Activated naive CD4-positive, alpha-beta T cell treated with anti-CD3 and anti-CD28 coated beads, Interleukin-2, amount 50 U/mL, for 72 hours (primary cell): ENCODE measurements around the gene MTAP. TPM values are rescaled to one million over a fixed set of nuclear protein-coding genes. Genes with fewer than 3 reads are reported as not detected.
A peak's percentile ranks its signal among the peaks of the same experiment; 100 is the strongest.

ENCODE experiments used
- ATAC-seq, 2 donors: fragments of 150-1000 bp; cut with Tn5 transposase; 2 replicates each; pipeline ENCODE4 v1.10.0; 2021; ENCODE audit warnings: mild to moderate bottlenecking in 2 of 2, moderate library complexity in 2 of 2
- DNase-seq, 2 donors: peaks; one replicate each; pipeline ENCODE4 v3.0.0; 2021 to 2022; ENCODE audit warnings: low spot score in 2 of 2
- H3K27ac Mint-ChIP-seq, 2 donors: one replicate each; pipeline ENCODE4 v1.8.0; 2022; ENCODE audit warnings: mild to moderate bottlenecking in 2 of 2, mixed read lengths in 2 of 2
- H3K36me3 Mint-ChIP-seq, 2 donors: one replicate each; pipeline ENCODE4 v1.8.0; 2022; ENCODE audit warnings: mixed read lengths in 2 of 2
- H3K9me3 Mint-ChIP-seq, 2 donors: one replicate each; pipeline ENCODE4 v1.8.0; 2022; ENCODE audit warnings: mixed read lengths in 2 of 2
- total RNA-seq, 2 donors: library from RNA; stranded (reverse); gene quantifications; one replicate each; pipeline ENCODE4 v1.2.3, GENCODE V29; 2022

The MTAP gene
- 10 to 100 TPM; 50.2 to 56.8 TPM for total RNA-seq

GRCh38 chr9:21802418-21803000 is at the start of gene MTAP:
Gene MTAP, plus strand, starts transcription at chr9:21802636. Its CDS starts 113 bp downstream, at chr9:21802749.
- peak; percentile 63 to 85 for DNase-seq
- Mint-ChIP-seq H3K27ac (peak within 1 kb of the TSS; percentile 89 to 98), H3K9me3 (no peaks in the 10 kb centered on the region), H3K36me3 (peaks cover 21 to 27% of the 10 kb centered on the region in 2 donors)
- ATAC-seq, result peak; percentile 91 to 93

- peaks cover 0 to 6% of the 10 kb centered on the region in 2 donors for H3K36me3 Mint-ChIP-seq
- DNase-seq (no peak), ATAC-seq (no peak)
- H3K9me3 Mint-ChIP-seq, result peaks cover 3 to 5% of the 10 kb centered on the region in 2 donors
- no peak overlapping the region for H3K27ac Mint-ChIP-seq
These were observed 48.9 kb upstream of the MTAP start for GRCh38 chr9:21753523-21753922.

- Mint-ChIP-seq H3K27ac (no peak overlapping the region), H3K36me3 (peaks cover 0 to 6% of the 10 kb centered on the region in 2 donors), H3K9me3 (peaks cover 3 to 5% of the 10 kb centered on the region in 2 donors)
- ATAC-seq (no peak), DNase-seq (no peak)
These were observed 47.7 kb upstream of the MTAP start for GRCh38 chr9:21754741-21755140.

- peaks cover 3 to 13% of the 10 kb centered on the region in 2 donors for H3K9me3 Mint-ChIP-seq
- ATAC-seq, result no peak
- no peak overlapping the region for H3K27ac Mint-ChIP-seq
- no peak for DNase-seq
- H3K36me3 Mint-ChIP-seq, result peaks cover 0 to 10% of the 10 kb centered on the region in 2 donors
These were observed 43.9 kb upstream of the MTAP start for GRCh38 chr9:21758540-21758939.

- H3K36me3 Mint-ChIP-seq, result peaks cover 0 to 15% of the 10 kb centered on the region in 2 donors
- H3K9me3 Mint-ChIP-seq, result peaks cover 0 to 8% of the 10 kb centered on the region in 2 donors
- H3K27ac Mint-ChIP-seq, result peak overlapping the region; percentile 11 to 82
- ATAC-seq, result peak; percentile 97 to 98
- DNase-seq, result peak; percentile 54 to 57
These were observed 41.0 kb upstream of the MTAP start for GRCh38 chr9:21761309-21761901.

GRCh38 chr9:21762064-21762463 is 40.4 kb upstream of the MTAP start:
- H3K9me3 Mint-ChIP-seq, result peaks cover 0 to 8% of the 10 kb centered on the region in 2 donors
- no peak for DNase-seq
- H3K27ac Mint-ChIP-seq, result no peak overlapping the region
- H3K36me3 Mint-ChIP-seq, result peaks cover 0 to 13% of the 10 kb centered on the region in 2 donors
- no peak for ATAC-seq

GRCh38 chr9:21764846-21765245 is 37.6 kb upstream of the MTAP start:
- Mint-ChIP-seq H3K36me3 (peaks cover 0 to 9% of the 10 kb centered on the region in 2 donors), H3K9me3 (peaks cover 0 to 8% of the 10 kb centered on the region in 2 donors), H3K27ac (no peak overlapping the region)
- no peak for ATAC-seq
- DNase-seq, result no peak

GRCh38 chr9:21766096-21766495 is 36.3 kb upstream of the MTAP start:
- peaks cover 0 to 8% of the 10 kb centered on the region in 2 donors for H3K9me3 Mint-ChIP-seq
- ATAC-seq, result no peak
- H3K36me3 Mint-ChIP-seq, result peaks cover 0 to 16% of the 10 kb centered on the region in 2 donors
- no peak for DNase-seq
- H3K27ac Mint-ChIP-seq, result no peak overlapping the region

GRCh38 chr9:21770871-21771560 is 31.4 kb upstream of the MTAP start:
- H3K9me3 Mint-ChIP-seq, result no peaks in the 10 kb centered on the region
- no peak overlapping the region for H3K27ac Mint-ChIP-seq
- peaks cover 0 to 6% of the 10 kb centered on the region in 2 donors for H3K36me3 Mint-ChIP-seq
- ATAC-seq (peak in 1 of 2 donors; percentile 85), DNase-seq (no peak)

GRCh38 chr9:21777701-21778100 is 24.7 kb upstream of the MTAP start:
- no peaks in the 10 kb centered on the region for H3K9me3 Mint-ChIP-seq
- ATAC-seq, result no peak
- no peak overlapping the region for H3K27ac Mint-ChIP-seq
- no peak for DNase-seq
- no peaks in the 10 kb centered on the region for H3K36me3 Mint-ChIP-seq

GRCh38 chr9:21778304-21778703 is 24.1 kb upstream of the MTAP start:
- DNase-seq, result no peak
- no peaks in the 10 kb centered on the region for H3K9me3 Mint-ChIP-seq
- peak in 1 of 2 donors; percentile 40 for ATAC-seq
- H3K27ac Mint-ChIP-seq, result no peak overlapping the region
- H3K36me3 Mint-ChIP-seq, result no peaks in the 10 kb centered on the region

GRCh38 chr9:21779397-21779796 is 23.0 kb upstream of the MTAP start:
- Mint-ChIP-seq H3K27ac (no peak overlapping the region), H3K36me3 (peaks cover 0 to 4% of the 10 kb centered on the region in 2 donors), H3K9me3 (no peaks in the 10 kb centered on the region)
- ATAC-seq, result no peak
- DNase-seq, result no peak

GRCh38 chr9:21781656-21782055 is 20.8 kb upstream of the MTAP start:
- DNase-seq (no peak), ATAC-seq (no peak)
- Mint-ChIP-seq H3K27ac (no peak overlapping the region), H3K36me3 (peaks cover 0 to 4% of the 10 kb centered on the region in 2 donors), H3K9me3 (no peaks in the 10 kb centered on the region)

GRCh38 chr9:21782205-21782604 is 20.2 kb upstream of the MTAP start:
- Mint-ChIP-seq H3K27ac (no peak overlapping the region), H3K9me3 (no peaks in the 10 kb centered on the region), H3K36me3 (peaks cover 0 to 4% of the 10 kb centered on the region in 2 donors)
- DNase-seq (no peak), ATAC-seq (no peak)

- Mint-ChIP-seq H3K36me3 (peaks cover 0 to 4% of the 10 kb centered on the region in 2 donors), H3K27ac (no peak overlapping the region), H3K9me3 (no peaks in the 10 kb centered on the region)
- ATAC-seq (no peak), DNase-seq (no peak)
These were observed 13.7 kb upstream of the MTAP start for GRCh38 chr9:21788752-21789151.

GRCh38 chr9:21789541-21790037 is 12.8 kb upstream of the MTAP start:
- H3K27ac Mint-ChIP-seq, result peak overlapping the region in 1 of 2 donors; percentile 36
- H3K36me3 Mint-ChIP-seq, result no peaks in the 10 kb centered on the region

GRCh38 chr9:21795483-21795882 is 7.0 kb upstream of the MTAP start:
- Mint-ChIP-seq H3K9me3 (no peaks in the 10 kb centered on the region), H3K27ac (no peak overlapping the region), H3K36me3 (no peaks in the 10 kb centered on the region)
- ATAC-seq (peak; percentile 67 to 73), DNase-seq (no peak)

More at GRCh38 chr9:21789541-21790037, 12.8 kb upstream of the MTAP start:
- ATAC-seq (peak; percentile 94 to 100), DNase-seq (peak in 1 of 2 donors; percentile 34)
- no peaks in the 10 kb centered on the region for H3K9me3 Mint-ChIP-seq
